Vagina (tissue), 2 donors: ENCODE data around the gene MCM5.

ENCODE experiments used
- CTCF ChIP-seq, 3 experiments: fragments of 450-650 bp in 2 of 3; fragments of 200-600 bp in 1 of 3; sonication (generic) in 1 of 3; IDR thresholded peaks; one replicate each; pipeline ENCODE4 v1.5.1; 2017 to 2019; ENCODE audit warnings: antibody characterized with exemption in 3 of 3, mild to moderate bottlenecking in 2 of 3, moderate library complexity in 2 of 3
- POLR2AphosphoS5 ChIP-seq, 2 donors: sonication (generic); formaldehyde crosslinking; IDR thresholded peaks; one replicate each; pipeline ENCODE4 v1.9.0; 2017; ENCODE audit warnings: antibody characterized with exemption in 2 of 2, mild to moderate bottlenecking in 2 of 2, low read depth in 1 of 2; ENCODE audit not compliant: insufficient read depth in 1 of 2

DNA sequence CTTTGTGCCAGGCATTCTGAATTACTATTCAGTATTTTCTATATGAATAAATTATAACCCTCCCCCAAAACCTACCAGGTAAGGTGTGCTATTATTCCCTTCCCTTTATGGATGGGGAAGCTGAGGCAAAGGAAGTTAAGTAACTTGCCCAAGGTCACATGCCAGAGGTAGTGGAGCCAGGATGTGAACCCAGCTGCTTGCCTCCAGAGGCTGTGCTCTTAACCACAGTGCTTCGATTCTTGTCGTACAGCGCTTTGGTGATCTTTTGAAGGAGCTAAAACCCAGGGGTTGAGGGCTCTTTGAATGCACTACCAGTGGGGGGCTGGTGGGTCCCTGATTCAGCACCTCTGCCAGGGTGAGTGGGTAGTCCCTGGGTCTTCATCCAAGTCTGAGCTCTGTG, 18.8 kb downstream of the MCM5 start:
- TF ChIP-seq POLR2AphosphoS5 (IDR thresholded peaks at IDR 0.05; ENCODE audit: insufficient read depth in 1 of 2, low read depth in 1 of 2) (no peak), CTCF (IDR thresholded peaks at IDR 0.05) (no peak)
